ENCODE results near the gene ANKRD22. TPM values are rescaled to one million over a fixed set of nuclear protein-coding genes. Genes with fewer than 3 reads are reported as not detected.

Gene ANKRD22
- total and polyA plus RNA-seq, 9 of the 15 experiments (the other 6 are each of a cell fraction or from before 2014, with no cell fraction given) = not detected

DNA sequence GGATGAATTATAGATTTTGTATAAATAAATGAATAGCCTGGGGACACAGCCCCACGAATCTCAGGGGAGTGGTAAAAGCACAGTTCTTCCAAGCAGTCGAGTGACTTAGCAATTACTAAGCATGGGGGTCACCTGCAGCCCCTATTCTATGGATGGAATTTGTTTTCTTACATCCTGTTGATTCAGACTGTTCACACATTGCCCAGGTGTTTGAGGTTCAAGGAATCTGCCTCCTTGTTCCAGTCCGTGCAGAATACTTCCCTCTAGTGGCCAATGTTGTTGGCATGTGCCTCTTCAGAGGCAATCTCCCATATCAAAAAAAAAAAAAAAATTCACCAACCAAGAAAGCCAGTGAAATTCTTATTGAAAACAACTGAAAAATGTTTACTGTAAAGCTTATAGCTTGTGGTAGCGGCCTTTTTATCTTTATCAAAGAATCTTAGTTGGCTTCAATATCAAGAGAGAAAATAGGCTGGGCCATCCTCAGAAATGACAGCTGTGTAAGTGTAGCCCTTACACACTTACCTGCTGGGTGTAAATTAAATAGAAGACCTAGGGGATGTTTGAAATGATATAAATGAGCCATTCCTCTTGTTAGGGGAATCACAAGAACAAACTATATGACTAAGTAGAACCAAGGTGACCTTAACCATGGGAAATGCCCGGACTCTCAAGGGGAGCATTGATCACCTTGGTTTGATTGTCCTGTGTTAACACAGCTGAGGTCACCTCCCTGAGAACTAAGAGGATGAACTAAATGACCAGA, 41.3 kb downstream of the ANKRD22 start (continued):
- TF ChIP-seq PBX2 (CRISPR knock-in tag; IDR thresholded peaks at IDR 0.05; ENCODE audit: low read depth) = no peak
- TF ChIP-seq PBX2 (tag; conservative IDR thresholded peaks at IDR 0.05; ENCODE audit: low read depth) = no peak
- TF ChIP-seq, protein P1, sequence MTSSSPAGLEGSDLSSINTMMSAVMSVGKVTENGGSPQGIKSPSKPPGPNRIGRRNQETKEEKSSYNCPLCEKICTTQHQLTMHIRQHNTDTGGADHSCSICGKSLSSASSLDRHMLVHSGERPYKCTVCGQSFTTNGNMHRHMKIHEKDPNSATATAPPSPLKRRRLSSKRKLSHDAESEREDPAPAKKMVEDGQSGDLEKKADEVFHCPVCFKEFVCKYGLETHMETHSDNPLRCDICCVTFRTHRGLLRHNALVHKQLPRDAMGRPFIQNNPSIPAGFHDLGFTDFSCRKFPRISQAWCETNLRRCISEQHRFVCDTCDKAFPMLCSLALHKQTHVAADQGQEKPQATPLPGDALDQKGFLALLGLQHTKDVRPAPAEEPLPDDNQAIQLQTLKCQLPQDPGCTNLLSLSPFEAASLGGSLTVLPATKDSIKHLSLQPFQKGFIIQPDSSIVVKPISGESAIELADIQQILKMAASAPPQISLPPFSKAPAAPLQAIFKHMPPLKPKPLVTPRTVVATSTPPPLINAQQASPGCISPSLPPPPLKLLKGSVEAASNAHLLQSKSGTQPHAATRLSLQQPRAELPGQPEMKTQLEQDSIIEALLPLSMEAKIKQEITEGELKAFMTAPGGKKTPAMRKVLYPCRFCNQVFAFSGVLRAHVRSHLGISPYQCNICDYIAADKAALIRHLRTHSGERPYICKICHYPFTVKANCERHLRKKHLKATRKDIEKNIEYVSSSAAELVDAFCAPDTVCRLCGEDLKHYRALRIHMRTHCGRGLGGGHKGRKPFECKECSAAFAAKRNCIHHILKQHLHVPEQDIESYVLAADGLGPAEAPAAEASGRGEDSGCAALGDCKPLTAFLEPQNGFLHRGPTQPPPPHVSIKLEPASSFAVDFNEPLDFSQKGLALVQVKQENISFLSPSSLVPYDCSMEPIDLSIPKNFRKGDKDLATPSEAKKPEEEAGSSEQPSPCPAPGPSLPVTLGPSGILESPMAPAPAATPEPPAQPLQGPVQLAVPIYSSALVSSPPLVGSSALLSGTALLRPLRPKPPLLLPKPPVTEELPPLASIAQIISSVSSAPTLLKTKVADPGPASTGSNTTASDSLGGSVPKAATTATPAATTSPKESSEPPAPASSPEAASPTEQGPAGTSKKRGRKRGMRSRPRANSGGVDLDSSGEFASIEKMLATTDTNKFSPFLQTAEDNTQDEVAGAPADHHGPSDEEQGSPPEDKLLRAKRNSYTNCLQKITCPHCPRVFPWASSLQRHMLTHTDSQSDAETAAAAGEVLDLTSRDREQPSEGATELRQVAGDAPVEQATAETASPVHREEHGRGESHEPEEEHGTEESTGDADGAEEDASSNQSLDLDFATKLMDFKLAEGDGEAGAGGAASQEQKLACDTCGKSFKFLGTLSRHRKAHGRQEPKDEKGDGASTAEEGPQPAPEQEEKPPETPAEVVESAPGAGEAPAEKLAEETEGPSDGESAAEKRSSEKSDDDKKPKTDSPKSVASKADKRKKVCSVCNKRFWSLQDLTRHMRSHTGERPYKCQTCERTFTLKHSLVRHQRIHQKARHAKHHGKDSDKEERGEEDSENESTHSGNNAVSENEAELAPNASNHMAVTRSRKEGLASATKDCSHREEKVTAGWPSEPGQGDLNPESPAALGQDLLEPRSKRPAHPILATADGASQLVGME (CRISPR knock-in tag; IDR thresholded peaks at IDR 0.05) = no peak

All from K562 (cell line).